KOPT-K1 (cell line): ENCODE results near the gene MACROD2.

Experiments used
- H3K27ac ChIP-seq: fragments of 200-600 bp; sonication (generic); 2 replicates; pipeline ENCODE4 v1.5.1; 2016; ENCODE audit warnings: antibody characterized with exemption, mild to moderate bottlenecking, low read depth, low read length; ENCODE audit not compliant: poor library complexity, severe bottlenecking
- H3K36me3 ChIP-seq: fragments of 200-600 bp; sonication (generic); 2 replicates; pipeline ENCODE4 v1.5.1; 2017; ENCODE audit warnings: antibody characterized with exemption, mild to moderate bottlenecking, low read length, moderate library complexity; ENCODE audit not compliant: insufficient read depth
- H3K9me3 ChIP-seq: fragments of 200-600 bp; sonication (generic); 2 replicates; pipeline ENCODE4 v1.5.1; 2017; ENCODE audit warnings: antibody characterized with exemption, low read length, mild to moderate bottlenecking; ENCODE audit not compliant: insufficient read depth, poor library complexity, severe bottlenecking

MACROD2 gene

GRCh38 chr20:15632680-15633079 is 1637.4 kb downstream of the MACROD2 start:
- Histone ChIP-seq H3K9me3 (no peaks in the 10 kb centered on the region), H3K27ac (no peak overlapping the region), H3K36me3 (no peaks in the 10 kb centered on the region)

GRCh38 chr20:15634102-15634501 is 1638.8 kb downstream of the MACROD2 start:
- Histone ChIP-seq H3K9me3 (no peaks in the 10 kb centered on the region), H3K36me3 (no peaks in the 10 kb centered on the region), H3K27ac (no peak overlapping the region)

- Histone ChIP-seq H3K9me3 (no peaks in the 10 kb centered on the region), H3K27ac (no peak overlapping the region), H3K36me3 (no peaks in the 10 kb centered on the region)
Observed at GRCh38 chr20:15637546-15637945, 1642.2 kb downstream of the MACROD2 start.

GRCh38 chr20:15637950-15638754 is 1642.8 kb downstream of the MACROD2 start:
- H3K9me3 ChIP-seq: no peaks in the 10 kb centered on the region
- no peak overlapping the region for H3K27ac ChIP-seq
- no peaks in the 10 kb centered on the region for H3K36me3 ChIP-seq

- H3K9me3 ChIP-seq: no peaks in the 10 kb centered on the region
- no peaks in the 10 kb centered on the region for H3K36me3 ChIP-seq
- H3K27ac ChIP-seq: no peak overlapping the region
Observed at GRCh38 chr20:15638816-15639215, 1643.5 kb downstream of the MACROD2 start.

- no peaks in the 10 kb centered on the region for H3K9me3 ChIP-seq
- no peaks in the 10 kb centered on the region for H3K36me3 ChIP-seq
- no peak overlapping the region for H3K27ac ChIP-seq
Observed at GRCh38 chr20:15639839-15640238, 1644.5 kb downstream of the MACROD2 start.

- no peaks in the 10 kb centered on the region for H3K36me3 ChIP-seq
- H3K27ac ChIP-seq: no peak overlapping the region
- H3K9me3 ChIP-seq: no peaks in the 10 kb centered on the region
Observed at GRCh38 chr20:15642109-15642508, 1646.8 kb downstream of the MACROD2 start.

GRCh38 chr20:15642676-15643075 is 1647.4 kb downstream of the MACROD2 start:
- Histone ChIP-seq H3K9me3 (no peaks in the 10 kb centered on the region), H3K36me3 (no peaks in the 10 kb centered on the region), H3K27ac (no peak overlapping the region)

GRCh38 chr20:15643713-15644112 is 1648.4 kb downstream of the MACROD2 start:
- no peaks in the 10 kb centered on the region for H3K36me3 ChIP-seq
- no peak overlapping the region for H3K27ac ChIP-seq
- no peaks in the 10 kb centered on the region for H3K9me3 ChIP-seq

- H3K36me3 ChIP-seq: no peaks in the 10 kb centered on the region
- no peak overlapping the region for H3K27ac ChIP-seq
- no peaks in the 10 kb centered on the region for H3K9me3 ChIP-seq
Observed at GRCh38 chr20:15645816-15646215, 1650.5 kb downstream of the MACROD2 start.

- no peaks in the 10 kb centered on the region for H3K36me3 ChIP-seq
- no peak overlapping the region for H3K27ac ChIP-seq
- H3K9me3 ChIP-seq: no peaks in the 10 kb centered on the region
Observed at GRCh38 chr20:15653396-15654207, 1658.3 kb downstream of the MACROD2 start.

- Histone ChIP-seq H3K9me3 (no peaks in the 10 kb centered on the region), H3K36me3 (no peaks in the 10 kb centered on the region), H3K27ac (no peak overlapping the region)
Observed at GRCh38 chr20:15654208-15654649, 1658.9 kb downstream of the MACROD2 start.

GRCh38 chr20:15655295-15655874 is 1660.1 kb downstream of the MACROD2 start:
- Histone ChIP-seq H3K27ac (no peak overlapping the region), H3K9me3 (no peaks in the 10 kb centered on the region), H3K36me3 (no peaks in the 10 kb centered on the region)

GRCh38 chr20:15656124-15656523 is 1660.8 kb downstream of the MACROD2 start:
- H3K36me3 ChIP-seq: no peaks in the 10 kb centered on the region
- H3K9me3 ChIP-seq: no peaks in the 10 kb centered on the region
- H3K27ac ChIP-seq: no peak overlapping the region

GRCh38 chr20:15658295-15658694 is 1663.0 kb downstream of the MACROD2 start:
- H3K9me3 ChIP-seq: no peaks in the 10 kb centered on the region
- H3K27ac ChIP-seq: no peak overlapping the region
- no peaks in the 10 kb centered on the region for H3K36me3 ChIP-seq
